Measurements from ENCODE around the gene CSRP2.

The CSRP2 gene

DNA sequence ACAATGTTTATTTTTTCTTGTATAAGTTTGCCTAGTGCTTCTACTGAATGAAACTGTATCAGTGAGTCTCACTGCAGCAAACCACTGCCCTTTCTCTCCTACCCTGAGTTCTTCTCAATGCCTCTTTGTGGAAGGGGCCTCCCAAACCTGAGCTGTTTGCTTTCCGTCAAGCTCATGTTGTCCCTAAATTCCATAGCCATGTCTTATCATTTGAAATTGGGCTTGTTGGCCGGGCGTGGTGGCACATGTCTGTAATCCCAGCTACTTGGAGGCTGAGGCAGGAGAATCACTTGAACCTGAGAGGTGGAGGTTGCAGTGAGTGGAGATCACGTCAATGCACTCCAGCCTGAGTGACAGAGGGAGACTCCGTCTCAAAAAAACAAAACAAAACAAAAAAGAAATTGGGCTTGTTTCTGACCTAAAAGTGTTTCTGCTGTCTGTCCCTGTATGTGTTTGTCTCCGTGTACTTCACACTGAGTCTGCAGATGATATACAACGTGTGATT is 1.8 kb upstream of the CSRP2 start:
- Histone ChIP-seq H3K4me1 (ENCODE audit: control insufficient read depth, low read length) (peaks cover 13% of the 10 kb centered on the region), H3K4me2 (ENCODE audit: low read length) (no peak overlapping the region), H3F3A (ENCODE audit: control insufficient read depth, insufficient read depth) (peaks cover 4% of the 10 kb centered on the region; the same call in 1 of the 2 replicates), H3K27ac (ENCODE audit: low read depth, low read length) (no peak overlapping the region), H4K20me1 (ENCODE audit: control insufficient read depth, insufficient read depth, low read depth, low read length) (no peaks in the 10 kb centered on the region), H3K27me3 (ENCODE audit: control insufficient read depth, low read length) (peaks cover 62% of the 10 kb centered on the region), H3K4me3 (ENCODE audit: low read length) (no peak overlapping the region), H3K79me2 (ENCODE audit: control insufficient read depth, low read length) (no peaks in the 10 kb centered on the region), H3K36me3 (ENCODE audit: control insufficient read depth, low read length) (no peaks in the 10 kb centered on the region), H3K9me3 (ENCODE audit: control insufficient read depth, insufficient read depth, low read length) (no peaks in the 10 kb centered on the region), H3K9me2 (replicated peaks; ENCODE audit: control insufficient read depth, low read length) (no peaks in the 10 kb centered on the region)
- TF ChIP-seq, protein P1, sequence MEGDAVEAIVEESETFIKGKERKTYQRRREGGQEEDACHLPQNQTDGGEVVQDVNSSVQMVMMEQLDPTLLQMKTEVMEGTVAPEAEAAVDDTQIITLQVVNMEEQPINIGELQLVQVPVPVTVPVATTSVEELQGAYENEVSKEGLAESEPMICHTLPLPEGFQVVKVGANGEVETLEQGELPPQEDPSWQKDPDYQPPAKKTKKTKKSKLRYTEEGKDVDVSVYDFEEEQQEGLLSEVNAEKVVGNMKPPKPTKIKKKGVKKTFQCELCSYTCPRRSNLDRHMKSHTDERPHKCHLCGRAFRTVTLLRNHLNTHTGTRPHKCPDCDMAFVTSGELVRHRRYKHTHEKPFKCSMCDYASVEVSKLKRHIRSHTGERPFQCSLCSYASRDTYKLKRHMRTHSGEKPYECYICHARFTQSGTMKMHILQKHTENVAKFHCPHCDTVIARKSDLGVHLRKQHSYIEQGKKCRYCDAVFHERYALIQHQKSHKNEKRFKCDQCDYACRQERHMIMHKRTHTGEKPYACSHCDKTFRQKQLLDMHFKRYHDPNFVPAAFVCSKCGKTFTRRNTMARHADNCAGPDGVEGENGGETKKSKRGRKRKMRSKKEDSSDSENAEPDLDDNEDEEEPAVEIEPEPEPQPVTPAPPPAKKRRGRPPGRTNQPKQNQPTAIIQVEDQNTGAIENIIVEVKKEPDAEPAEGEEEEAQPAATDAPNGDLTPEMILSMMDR (IDR thresholded peaks at IDR 0.05; ENCODE audit: low read depth, low read length, poor library complexity, severe bottlenecking) = no peak
- TF ChIP-seq EZH2phosphoT487 (IDR thresholded peaks at IDR 0.05; ENCODE audit: borderline replicate concordance, low read length) = no peak

DNA sequence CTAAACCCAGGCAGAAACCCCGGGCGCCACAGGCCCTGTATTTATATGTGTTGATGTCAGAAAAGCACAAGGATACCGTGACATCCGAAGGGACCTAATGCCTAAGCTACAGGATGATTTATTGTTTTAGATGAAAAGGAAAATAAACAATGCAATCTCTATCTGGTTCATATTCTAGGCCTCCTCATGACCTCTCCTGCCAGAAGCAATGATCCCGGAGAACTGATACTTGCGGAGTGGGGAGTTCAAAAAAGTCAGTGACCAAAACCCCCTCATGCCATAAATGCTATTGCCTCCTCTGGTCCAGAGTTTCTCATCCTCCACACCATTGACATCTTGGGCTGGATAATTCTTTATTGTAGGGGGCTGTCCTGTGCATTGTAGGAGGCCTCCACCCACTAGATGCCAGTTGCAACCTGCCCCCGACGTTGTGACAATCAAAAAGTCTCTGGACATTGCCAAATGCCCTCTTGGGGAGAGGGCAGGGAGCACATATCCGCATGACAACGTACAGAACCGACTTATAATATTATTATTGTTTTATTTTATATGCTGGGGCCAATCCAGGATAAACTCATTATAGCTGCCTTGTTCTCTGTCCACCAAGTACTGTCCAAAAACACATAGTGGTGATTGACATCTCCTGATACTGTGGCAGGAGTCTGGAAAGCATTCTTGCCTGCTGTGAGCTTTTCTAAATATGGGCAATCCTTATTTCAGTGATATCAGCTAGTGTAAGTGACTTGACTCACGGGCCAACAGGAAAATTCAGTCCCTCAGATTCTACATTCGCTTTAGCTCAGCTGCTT is 1.1 kb upstream of the CSRP2 start:
- H3K27ac ChIP-seq (ENCODE audit: low read depth, low read length) = no peak overlapping the region
- no peaks in the 10 kb centered on the region for H4K20me1 ChIP-seq (ENCODE audit: control insufficient read depth, insufficient read depth, low read depth, low read length)
- H3K4me1 ChIP-seq (ENCODE audit: control insufficient read depth, low read length) = peaks cover 13% of the 10 kb centered on the region

DNA sequence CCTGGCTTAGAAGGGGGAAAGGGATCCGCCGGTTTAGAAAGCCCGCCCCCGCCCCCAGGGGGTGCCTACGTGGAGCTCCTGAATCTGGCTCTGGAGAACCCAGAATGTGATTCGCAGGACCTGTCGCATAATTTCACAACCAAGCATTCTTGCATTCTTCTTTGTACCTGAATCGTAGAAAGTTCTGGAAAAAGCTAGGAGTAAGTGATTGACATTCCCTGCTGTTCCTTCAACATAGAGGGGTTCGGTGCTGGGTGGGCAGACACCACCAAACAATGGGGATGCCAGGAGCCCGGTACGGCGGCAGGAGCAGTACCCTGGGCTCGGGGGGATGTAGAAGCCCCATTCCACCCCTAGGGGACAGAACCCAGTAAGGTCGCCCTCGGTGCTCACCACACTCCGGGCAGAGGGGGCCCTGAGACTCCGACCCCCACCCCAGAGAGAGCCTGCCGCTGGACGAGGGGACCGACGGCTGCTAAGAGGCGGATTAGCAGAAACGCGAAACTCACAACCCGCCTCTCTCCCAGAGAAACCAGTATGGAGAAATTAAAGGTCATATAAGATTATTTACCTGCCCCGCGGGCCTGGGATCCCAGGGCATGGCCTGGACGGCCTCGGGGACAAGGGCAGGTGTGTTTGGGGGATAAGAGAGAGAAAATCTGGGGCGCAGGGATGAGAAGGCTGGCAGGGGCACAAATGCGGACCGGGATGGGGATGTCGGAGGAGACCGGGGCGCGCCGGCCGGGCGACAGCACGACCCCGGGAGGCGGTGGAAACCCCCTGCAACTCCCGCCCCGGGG is 520 bp downstream of the CSRP2 start:
- TF ChIP-seq, protein P1 (IDR thresholded peaks at IDR 0.05; ENCODE audit: low read depth, low read length, poor library complexity, severe bottlenecking) = peak; percentile 25
- TF ChIP-seq EZH2phosphoT487 (IDR thresholded peaks at IDR 0.05; ENCODE audit: borderline replicate concordance, low read length) = no peak
- H3K27me3 ChIP-seq (ENCODE audit: control insufficient read depth, low read length) = peaks cover 63% of the 10 kb centered on the region
- no peak overlapping the region for H3K27ac ChIP-seq (ENCODE audit: low read depth, low read length)

More for the DNA sequence above, 1.1 kb upstream of the CSRP2 start:
- TF ChIP-seq EZH2phosphoT487 (IDR thresholded peaks at IDR 0.05; ENCODE audit: borderline replicate concordance, low read length) = no peak
- TF ChIP-seq, protein P1 (IDR thresholded peaks at IDR 0.05; ENCODE audit: low read depth, low read length, poor library complexity, severe bottlenecking) = no peak
- H3K79me2 ChIP-seq (ENCODE audit: control insufficient read depth, low read length) = no peaks in the 10 kb centered on the region
- no peaks in the 10 kb centered on the region for H3K9me3 ChIP-seq (ENCODE audit: control insufficient read depth, insufficient read depth, low read length)
- peaks cover 4% of the 10 kb centered on the region; the same call in 1 of the 2 replicates for H3F3A ChIP-seq (ENCODE audit: control insufficient read depth, insufficient read depth)
- H3K27me3 ChIP-seq (ENCODE audit: control insufficient read depth, low read length) = peaks cover 64% of the 10 kb centered on the region
- H3K9me2 ChIP-seq (replicated peaks; ENCODE audit: control insufficient read depth, low read length) = no peaks in the 10 kb centered on the region
- peak overlapping the region; percentile 72 for H3K4me2 ChIP-seq (ENCODE audit: low read length)
- H3K4me3 ChIP-seq (ENCODE audit: low read length) = peak overlapping the region; percentile 75
- no peaks in the 10 kb centered on the region for H3K36me3 ChIP-seq (ENCODE audit: control insufficient read depth, low read length)

More for the DNA sequence above, 520 bp downstream of the CSRP2 start:
- Histone ChIP-seq H3K36me3 (ENCODE audit: control insufficient read depth, low read length) (no peaks in the 10 kb centered on the region), H3K4me2 (ENCODE audit: low read length) (peak overlapping the region; percentile 72), H3K4me3 (ENCODE audit: low read length) (peak overlapping the region; percentile 75), H3K9me3 (ENCODE audit: control insufficient read depth, insufficient read depth, low read length) (no peaks in the 10 kb centered on the region), H3F3A (ENCODE audit: control insufficient read depth, insufficient read depth) (peaks cover 4% of the 10 kb centered on the region; the same call in 1 of the 2 replicates), H3K79me2 (ENCODE audit: control insufficient read depth, low read length) (no peaks in the 10 kb centered on the region), H4K20me1 (ENCODE audit: control insufficient read depth, insufficient read depth, low read depth, low read length) (no peaks in the 10 kb centered on the region), H3K9me2 (replicated peaks; ENCODE audit: control insufficient read depth, low read length) (no peaks in the 10 kb centered on the region), H3K4me1 (ENCODE audit: control insufficient read depth, low read length) (peaks cover 13% of the 10 kb centered on the region)
